ENCODE data around the gene NME5.

- TF ChIP-seq CTCF (IDR thresholded peaks at IDR 0.05) (peak in 1 of 7 experiments; percentile 9), EP300 (IDR thresholded peaks at IDR 0.05) (no peak), POLR2A (IDR thresholded peaks at IDR 0.05) (no peak), POLR2AphosphoS5 (IDR thresholded peaks at IDR 0.05) (no peak)
Observed at GRCh38 chr5:138180183-138180782, 41.1 kb upstream of the NME5 start.
